Endothelial cell (in vitro differentiated cells): ENCODE data around the gene TFDP2. TPM values are rescaled to one million over a fixed set of nuclear protein-coding genes. Genes with fewer than 3 reads are reported as not detected.

Experiments used
- DNase-seq: peaks from one replicate; pipeline ENCODE4 v3.0.0; 2021; ENCODE audit warnings: low spot score
- H3K27ac Mint-ChIP-seq: one replicate; pipeline ENCODE4 v1.8.0; 2021; ENCODE audit warnings: mixed read lengths, inconsistent platforms; ENCODE audit not compliant: unreplicated experiment
- H3K27me3 Mint-ChIP-seq: one replicate; pipeline ENCODE4 v1.8.0; 2021; ENCODE audit warnings: mild to moderate bottlenecking, moderate library complexity, mixed read lengths, inconsistent platforms; ENCODE audit not compliant: unreplicated experiment
- H3K36me3 Mint-ChIP-seq: one replicate; pipeline ENCODE4 v1.8.0; 2021; ENCODE audit warnings: mild to moderate bottlenecking, low read depth, mixed read lengths, inconsistent platforms; ENCODE audit not compliant: unreplicated experiment
- H3K4me1 Mint-ChIP-seq: one replicate; pipeline ENCODE4 v1.8.0; 2021; ENCODE audit warnings: mild to moderate bottlenecking, mixed read lengths, inconsistent platforms; ENCODE audit not compliant: unreplicated experiment
- H3K4me3 Mint-ChIP-seq: one replicate; pipeline ENCODE4 v1.8.0; 2021; ENCODE audit warnings: mild to moderate bottlenecking, mixed read lengths, inconsistent platforms; ENCODE audit not compliant: unreplicated experiment
- H3K9me3 Mint-ChIP-seq: one replicate; pipeline ENCODE4 v1.8.0; 2021; ENCODE audit warnings: mixed read lengths, inconsistent platforms; ENCODE audit not compliant: unreplicated experiment
- total RNA-seq: library from RNA; stranded (reverse); fragmentation: NEBNext Ultra II Directional; extraction: Animal tissue kit (Norgen Biotek cat#: 25700); gene quantifications from one replicate; pipeline ENCODE4 v1.2.1, GENCODE V29; 2021; ENCODE audit not compliant: unreplicated experiment
- TF ChIP-seq, protein P1 (sequence below): fragments of 200-600 bp; sonication (generic); IDR thresholded peaks from one replicate; pipeline ENCODE4 v1.5.0; 2021; ENCODE audit warnings: antibody characterized with exemption; ENCODE audit not compliant: unreplicated experiment

TFDP2 gene
- total RNA-seq, 1 donor from 2014 or later, result 31.1 TPM

GRCh38 chr3:142168514-142168913 lies 19.2 kb upstream of the TFDP2 start:
- Mint-ChIP-seq H3K9me3 (no peaks in the 10 kb centered on the region), H3K27ac (no peak overlapping the region), H3K27me3 (no peaks in the 10 kb centered on the region), H3K36me3 (peaks cover 11% of the 10 kb centered on the region), H3K4me3 (no peak overlapping the region), H3K4me1 (peaks cover 4% of the 10 kb centered on the region)
- TF ChIP-seq, protein P1, sequence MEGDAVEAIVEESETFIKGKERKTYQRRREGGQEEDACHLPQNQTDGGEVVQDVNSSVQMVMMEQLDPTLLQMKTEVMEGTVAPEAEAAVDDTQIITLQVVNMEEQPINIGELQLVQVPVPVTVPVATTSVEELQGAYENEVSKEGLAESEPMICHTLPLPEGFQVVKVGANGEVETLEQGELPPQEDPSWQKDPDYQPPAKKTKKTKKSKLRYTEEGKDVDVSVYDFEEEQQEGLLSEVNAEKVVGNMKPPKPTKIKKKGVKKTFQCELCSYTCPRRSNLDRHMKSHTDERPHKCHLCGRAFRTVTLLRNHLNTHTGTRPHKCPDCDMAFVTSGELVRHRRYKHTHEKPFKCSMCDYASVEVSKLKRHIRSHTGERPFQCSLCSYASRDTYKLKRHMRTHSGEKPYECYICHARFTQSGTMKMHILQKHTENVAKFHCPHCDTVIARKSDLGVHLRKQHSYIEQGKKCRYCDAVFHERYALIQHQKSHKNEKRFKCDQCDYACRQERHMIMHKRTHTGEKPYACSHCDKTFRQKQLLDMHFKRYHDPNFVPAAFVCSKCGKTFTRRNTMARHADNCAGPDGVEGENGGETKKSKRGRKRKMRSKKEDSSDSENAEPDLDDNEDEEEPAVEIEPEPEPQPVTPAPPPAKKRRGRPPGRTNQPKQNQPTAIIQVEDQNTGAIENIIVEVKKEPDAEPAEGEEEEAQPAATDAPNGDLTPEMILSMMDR, result no peak
- DNase-seq, result no peak

- no peaks in the 10 kb centered on the region for H3K27me3 Mint-ChIP-seq
- no peak overlapping the region for H3K4me3 Mint-ChIP-seq
- peaks cover 4% of the 10 kb centered on the region for H3K4me1 Mint-ChIP-seq
- no peak overlapping the region for H3K27ac Mint-ChIP-seq
- no peaks in the 10 kb centered on the region for H3K9me3 Mint-ChIP-seq
- TF ChIP-seq, protein P1, result no peak
- DNase-seq, result no peak
- peaks cover 11% of the 10 kb centered on the region for H3K36me3 Mint-ChIP-seq
Observed at GRCh38 chr3:142165194-142165593, 15.8 kb upstream of the TFDP2 start.

- no peak for DNase-seq
- H3K4me1 Mint-ChIP-seq, result no peaks in the 10 kb centered on the region
- H3K9me3 Mint-ChIP-seq, result no peaks in the 10 kb centered on the region
- H3K4me3 Mint-ChIP-seq, result no peak overlapping the region
- no peaks in the 10 kb centered on the region for H3K27me3 Mint-ChIP-seq
- TF ChIP-seq, protein P1, result no peak
- H3K36me3 Mint-ChIP-seq, result no peaks in the 10 kb centered on the region
- no peak overlapping the region for H3K27ac Mint-ChIP-seq
Observed at GRCh38 chr3:142159083-142159740, 9.9 kb upstream of the TFDP2 start.

GRCh38 chr3:142154186-142154585 lies 4.8 kb upstream of the TFDP2 start:
- TF ChIP-seq, protein P1, result no peak
- H3K4me1 Mint-ChIP-seq, result no peaks in the 10 kb centered on the region
- H3K36me3 Mint-ChIP-seq, result no peaks in the 10 kb centered on the region
- no peak overlapping the region for H3K27ac Mint-ChIP-seq
- H3K4me3 Mint-ChIP-seq, result no peak overlapping the region
- no peaks in the 10 kb centered on the region for H3K9me3 Mint-ChIP-seq
- no peak for DNase-seq
- H3K27me3 Mint-ChIP-seq, result peaks cover 1% of the 10 kb centered on the region

GRCh38 chr3:142152384-142152783 lies 3.0 kb upstream of the TFDP2 start:
- Mint-ChIP-seq H3K4me3 (no peak overlapping the region), H3K27me3 (peaks cover 1% of the 10 kb centered on the region), H3K4me1 (peaks cover 9% of the 10 kb centered on the region), H3K27ac (no peak overlapping the region), H3K36me3 (no peaks in the 10 kb centered on the region), H3K9me3 (no peaks in the 10 kb centered on the region)
- DNase-seq, result peak; percentile 36
- TF ChIP-seq, protein P1, result peak; percentile 41
